Measurements from ENCODE around the gene USP22.

GRCh38 chr17:21046216-21046615 lies 3.4 kb upstream of the USP22 start:
- TF ChIP-seq ZNF274 (IDR thresholded peaks at IDR 0.05; ENCODE audit: low read depth, low read length) (no peak), SUZ12 (IDR thresholded peaks at IDR 0.05; ENCODE audit: extremely low read depth, insufficient read depth, insufficient read length) (no peak)

All from NT2/D1 (cell line).